Peyer's patch (tissue), 4 donors: Measurements from ENCODE around the gene CAMSAP1.

Experiments
- CTCF ChIP-seq, 6 experiments: fragments of 450-650 bp in 4 of 6; fragments of 200-600 bp in 2 of 6; sonication (generic) in 1 of 6; IDR thresholded peaks; one replicate each; pipeline ENCODE4 v1.5.1; 2017 to 2019; ENCODE audit warnings: antibody characterized with exemption in 6 of 6, mild to moderate bottlenecking in 3 of 6, moderate library complexity in 1 of 6
- POLR2A ChIP-seq, 2 donors: fragments of 450-650 bp; IDR thresholded peaks; one replicate each; pipeline ENCODE4 v1.5.1; 2017; ENCODE audit warnings: antibody characterized with exemption in 2 of 2, mild to moderate bottlenecking in 2 of 2, moderate library complexity in 2 of 2

GRCh38 chr9:135951889-135952663 is 44.7 kb upstream of the CAMSAP1 start:
- TF ChIP-seq CTCF (IDR thresholded peaks at IDR 0.05) (no peak), POLR2A (IDR thresholded peaks at IDR 0.05) (no peak)
